Measurements from ENCODE around the gene CNTN5. TPM values are rescaled to one million over a fixed set of nuclear protein-coding genes. Genes with fewer than 3 reads are reported as not detected.

Gene CNTN5
- total and polyA plus RNA-seq, 2 experiments from 2014 or later: not detected

- Histone ChIP-seq H3K27me3 (replicated peaks; ENCODE audit: insufficient read depth) (no peaks in the 10 kb centered on the region), H4K20me1 (ENCODE audit: insufficient read depth) (no peaks in the 10 kb centered on the region), H3K9ac (no peak overlapping the region), H3F3A (ENCODE audit: insufficient read depth) (no peaks in the 10 kb centered on the region), H3K9me3 (ENCODE audit: low read depth) (no peaks in the 10 kb centered on the region), H3K79me2 (ENCODE audit: insufficient read depth) (no peaks in the 10 kb centered on the region), H2AFZ (no peak overlapping the region), H3K4me1 (ENCODE audit: insufficient read depth) (no peaks in the 10 kb centered on the region), H3K27ac (no peak overlapping the region), H3K9me2 (ENCODE audit: insufficient read depth) (no peaks in the 10 kb centered on the region), H3K4me2 (ENCODE audit: unreplicated experiment) (no peak overlapping the region), H3K4me3 (no peak overlapping the region), H3K36me3 (ENCODE audit: low read depth) (no peaks in the 10 kb centered on the region)
- in situ Hi-C loops (cut with MboI): no loop called here
- 2 to 9% methylated on average over 1 of the region's 1 CpG for WGBS, 2 experiments (ENCODE audit: low coverage in 1 of 2, low lambda C conversion rate in 2 of 2, missing lambda C conversion rate in 2 of 2)
- TF ChIP-seq EZH2phosphoT487 (IDR thresholded peaks at IDR 0.05; ENCODE audit: insufficient read depth, low read depth) (no peak), EZH2 (IDR thresholded peaks at IDR 0.05; ENCODE audit: insufficient read depth, poor library complexity, severe bottlenecking) (no peak)
- DNase-seq: no peak
Measured at GRCh38 chr11:99197477-99197876, 176.7 kb downstream of the CNTN5 start.

- Histone ChIP-seq H3K4me2 (ENCODE audit: unreplicated experiment) (no peak overlapping the region), H3K36me3 (ENCODE audit: low read depth) (no peaks in the 10 kb centered on the region), H3K9me2 (ENCODE audit: insufficient read depth) (no peaks in the 10 kb centered on the region), H2AFZ (no peak overlapping the region), H3K4me3 (no peak overlapping the region), H3K27ac (no peak overlapping the region), H4K20me1 (ENCODE audit: insufficient read depth) (no peaks in the 10 kb centered on the region), H3K79me2 (ENCODE audit: insufficient read depth) (no peaks in the 10 kb centered on the region), H3K27me3 (replicated peaks; ENCODE audit: insufficient read depth) (no peaks in the 10 kb centered on the region), H3K9me3 (ENCODE audit: low read depth) (no peaks in the 10 kb centered on the region), H3K4me1 (ENCODE audit: insufficient read depth) (no peaks in the 10 kb centered on the region), H3K9ac (no peak overlapping the region), H3F3A (ENCODE audit: insufficient read depth) (no peaks in the 10 kb centered on the region)
- TF ChIP-seq EZH2 (IDR thresholded peaks at IDR 0.05; ENCODE audit: insufficient read depth, poor library complexity, severe bottlenecking) (no peak), EZH2phosphoT487 (IDR thresholded peaks at IDR 0.05; ENCODE audit: insufficient read depth, low read depth) (no peak)
- DNase-seq: no peak
- WGBS, 2 experiments (ENCODE audit: low coverage in 1 of 2, low lambda C conversion rate in 2 of 2, missing lambda C conversion rate in 2 of 2): 5 to 7% methylated on average over 3 of the region's 3 CpGs
- in situ Hi-C loops (cut with MboI): no loop called here
Measured at GRCh38 chr11:99198215-99198614, 177.5 kb downstream of the CNTN5 start.

- no peaks in the 10 kb centered on the region for H3K27me3 ChIP-seq (replicated peaks; ENCODE audit: insufficient read depth)
- no peak overlapping the region for H2AFZ ChIP-seq
- H3K4me3 ChIP-seq: no peak overlapping the region
- no peak overlapping the region for H3K27ac ChIP-seq
- in situ Hi-C loops (cut with MboI): no loop called here
- WGBS, 2 experiments (ENCODE audit: low coverage in 1 of 2, low lambda C conversion rate in 2 of 2, missing lambda C conversion rate in 2 of 2): 23 to 25% methylated on average over 3 of the region's 3 CpGs
- H3K4me1 ChIP-seq (ENCODE audit: insufficient read depth): no peaks in the 10 kb centered on the region
- no peaks in the 10 kb centered on the region for H3K9me3 ChIP-seq (ENCODE audit: low read depth)
- no peaks in the 10 kb centered on the region for H3K36me3 ChIP-seq (ENCODE audit: low read depth)
- H4K20me1 ChIP-seq (ENCODE audit: insufficient read depth): no peaks in the 10 kb centered on the region
- H3K4me2 ChIP-seq (ENCODE audit: unreplicated experiment): no peak overlapping the region
- H3K79me2 ChIP-seq (ENCODE audit: insufficient read depth): no peaks in the 10 kb centered on the region
- no peaks in the 10 kb centered on the region for H3F3A ChIP-seq (ENCODE audit: insufficient read depth)
- no peak for DNase-seq
- TF ChIP-seq EZH2 (IDR thresholded peaks at IDR 0.05; ENCODE audit: insufficient read depth, poor library complexity, severe bottlenecking): no peak
- TF ChIP-seq EZH2phosphoT487 (IDR thresholded peaks at IDR 0.05; ENCODE audit: insufficient read depth, low read depth): no peak
- no peak overlapping the region for H3K9ac ChIP-seq
- H3K9me2 ChIP-seq (ENCODE audit: insufficient read depth): no peaks in the 10 kb centered on the region
Measured at GRCh38 chr11:99199341-99199740, 178.6 kb downstream of the CNTN5 start.

GRCh38 chr11:99200720-99201119, 180.0 kb downstream of the CNTN5 start:
- in situ Hi-C loops (cut with MboI): no loop called here
- Histone ChIP-seq H3K36me3 (ENCODE audit: low read depth) (no peaks in the 10 kb centered on the region), H3F3A (ENCODE audit: insufficient read depth) (no peaks in the 10 kb centered on the region), H3K4me3 (no peak overlapping the region), H3K4me2 (ENCODE audit: unreplicated experiment) (no peak overlapping the region), H4K20me1 (ENCODE audit: insufficient read depth) (no peaks in the 10 kb centered on the region), H3K9me3 (ENCODE audit: low read depth) (no peaks in the 10 kb centered on the region), H3K9ac (no peak overlapping the region), H3K9me2 (ENCODE audit: insufficient read depth) (no peaks in the 10 kb centered on the region), H3K27me3 (replicated peaks; ENCODE audit: insufficient read depth) (no peaks in the 10 kb centered on the region), H3K4me1 (ENCODE audit: insufficient read depth) (no peaks in the 10 kb centered on the region), H3K79me2 (ENCODE audit: insufficient read depth) (no peaks in the 10 kb centered on the region), H2AFZ (no peak overlapping the region), H3K27ac (no peak overlapping the region)
- TF ChIP-seq EZH2phosphoT487 (IDR thresholded peaks at IDR 0.05; ENCODE audit: insufficient read depth, low read depth) (no peak), EZH2 (IDR thresholded peaks at IDR 0.05; ENCODE audit: insufficient read depth, poor library complexity, severe bottlenecking) (no peak)
- 15 to 31% methylated on average over 2 to 3 of the region's 3 CpGs for WGBS, 2 experiments (ENCODE audit: low coverage in 1 of 2, low lambda C conversion rate in 2 of 2, missing lambda C conversion rate in 2 of 2)
- DNase-seq: no peak

- Histone ChIP-seq H3K4me3 (no peak overlapping the region), H3K9ac (no peak overlapping the region), H4K20me1 (ENCODE audit: insufficient read depth) (no peaks in the 10 kb centered on the region), H3K4me1 (ENCODE audit: insufficient read depth) (no peaks in the 10 kb centered on the region), H3K79me2 (ENCODE audit: insufficient read depth) (no peaks in the 10 kb centered on the region), H3K9me2 (ENCODE audit: insufficient read depth) (no peaks in the 10 kb centered on the region; the same call in 1 of the 2 replicates), H2AFZ (no peak overlapping the region), H3K36me3 (ENCODE audit: low read depth) (no peaks in the 10 kb centered on the region), H3K9me3 (ENCODE audit: low read depth) (no peaks in the 10 kb centered on the region), H3F3A (ENCODE audit: insufficient read depth) (no peaks in the 10 kb centered on the region), H3K27me3 (replicated peaks; ENCODE audit: insufficient read depth) (no peaks in the 10 kb centered on the region), H3K27ac (no peak overlapping the region), H3K4me2 (ENCODE audit: unreplicated experiment) (no peak overlapping the region)
- no peak for TF ChIP-seq EZH2phosphoT487 (IDR thresholded peaks at IDR 0.05; ENCODE audit: insufficient read depth, low read depth)
- no peak for TF ChIP-seq EZH2 (IDR thresholded peaks at IDR 0.05; ENCODE audit: insufficient read depth, poor library complexity, severe bottlenecking)
- 6 to 9% methylated on average over 1 of the region's 1 CpG for WGBS, 2 experiments (ENCODE audit: low coverage in 1 of 2, low lambda C conversion rate in 2 of 2, missing lambda C conversion rate in 2 of 2)
- in situ Hi-C loops (cut with MboI): no loop called here
- no peak for DNase-seq
Measured at GRCh38 chr11:99208813-99209212, 188.1 kb downstream of the CNTN5 start.

Data from GM23248 (cell line).